CD4-positive, alpha-beta T cell treated with Interferon gamma for 1 hour (primary cell): ENCODE results near the gene USP13.
"Not testable (repeated sequence)": the region's sequence is repeated elsewhere in the genome, so short reads cannot be mapped to it uniquely, and the experiment has no call there.

Source experiments
- DNase-seq: peaks from one replicate; pipeline ENCODE4 v3.0.0-alpha.2; 2020

USP13 gene

GRCh38 chr3:179739816-179740594, 87.2 kb downstream of the USP13 start:
- DNase-seq, result no peak

- DNase-seq, result no peak
These were observed 91.1 kb downstream of the USP13 start for GRCh38 chr3:179743913-179744312.

- no peak for DNase-seq
These were observed 91.8 kb downstream of the USP13 start for GRCh38 chr3:179744667-179745066.

DNA sequence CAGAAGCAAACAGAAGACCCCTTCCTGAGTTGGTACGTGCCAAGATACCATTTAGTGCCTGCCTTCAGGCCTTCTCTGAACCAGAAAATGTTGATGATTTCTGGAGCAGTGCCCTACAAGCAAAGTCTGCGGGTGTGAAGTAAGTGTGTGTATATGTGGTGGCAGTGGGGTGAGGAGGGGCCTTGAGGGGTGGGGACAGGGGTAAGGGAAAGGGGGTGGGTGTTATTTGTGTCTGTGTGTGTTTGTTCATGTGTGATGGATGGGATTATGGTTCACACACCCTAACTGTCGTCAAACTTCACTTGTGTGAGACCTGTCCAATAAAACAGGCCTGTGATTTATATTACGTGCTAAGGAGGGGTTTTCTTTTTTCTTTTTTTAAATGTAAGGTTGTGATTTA, 92.2 kb downstream of the USP13 start:
- DNase-seq, result no peak

DNA sequence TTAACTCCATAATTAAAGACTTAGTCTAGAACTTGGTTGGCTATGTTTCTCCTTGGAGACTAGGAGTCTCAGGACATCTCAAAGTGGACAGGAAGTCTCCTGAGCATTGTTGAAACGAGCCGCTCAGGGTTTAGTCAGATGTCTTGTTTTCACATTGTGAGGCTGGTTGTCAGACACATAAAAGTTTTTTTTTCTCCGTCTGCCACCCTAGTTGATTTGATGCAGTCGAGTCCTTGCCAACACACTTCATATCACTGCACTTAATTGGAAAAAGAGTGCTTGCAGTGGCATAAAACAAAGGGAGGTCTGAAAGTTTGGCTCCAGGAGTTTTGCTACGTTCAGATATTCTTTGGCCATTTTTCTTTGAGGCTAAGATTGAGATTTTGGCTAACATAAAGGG, 92.9 kb downstream of the USP13 start:
- no peak for DNase-seq

DNA sequence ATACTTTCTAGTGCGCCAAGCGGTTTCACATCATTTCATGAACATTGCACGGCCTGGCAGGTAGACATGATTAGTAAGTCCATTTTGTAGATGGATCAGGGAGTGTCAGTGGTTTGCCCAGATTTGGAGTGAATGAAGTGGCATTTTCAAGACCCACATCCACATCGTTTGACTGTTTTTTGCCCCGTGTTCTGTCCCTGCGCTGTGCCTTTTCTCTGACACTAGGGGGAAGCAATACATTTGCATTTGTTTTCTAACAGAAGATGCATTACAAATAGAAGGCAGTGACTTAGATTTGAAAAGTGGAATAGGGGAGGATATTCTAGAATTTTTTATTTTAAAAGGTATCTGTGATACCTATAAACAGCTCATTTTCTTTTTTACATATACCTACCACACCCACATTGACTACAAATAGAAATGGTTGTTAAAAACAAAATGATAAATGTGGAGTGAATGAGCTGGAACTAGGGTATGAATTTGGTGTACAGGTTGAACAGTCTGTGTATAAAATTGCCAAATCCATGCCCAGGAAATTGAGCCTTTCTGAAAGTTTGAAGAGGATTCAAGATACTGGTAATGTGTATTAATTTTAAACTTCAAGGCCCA, 98.0 kb downstream of the USP13 start:
- DNase-seq, result no peak

- no peak for DNase-seq
These were observed 108.1 kb downstream of the USP13 start for GRCh38 chr3:179760944-179761343.

- no peak for DNase-seq
These were observed 112.6 kb downstream of the USP13 start for GRCh38 chr3:179765396-179765795.

DNA sequence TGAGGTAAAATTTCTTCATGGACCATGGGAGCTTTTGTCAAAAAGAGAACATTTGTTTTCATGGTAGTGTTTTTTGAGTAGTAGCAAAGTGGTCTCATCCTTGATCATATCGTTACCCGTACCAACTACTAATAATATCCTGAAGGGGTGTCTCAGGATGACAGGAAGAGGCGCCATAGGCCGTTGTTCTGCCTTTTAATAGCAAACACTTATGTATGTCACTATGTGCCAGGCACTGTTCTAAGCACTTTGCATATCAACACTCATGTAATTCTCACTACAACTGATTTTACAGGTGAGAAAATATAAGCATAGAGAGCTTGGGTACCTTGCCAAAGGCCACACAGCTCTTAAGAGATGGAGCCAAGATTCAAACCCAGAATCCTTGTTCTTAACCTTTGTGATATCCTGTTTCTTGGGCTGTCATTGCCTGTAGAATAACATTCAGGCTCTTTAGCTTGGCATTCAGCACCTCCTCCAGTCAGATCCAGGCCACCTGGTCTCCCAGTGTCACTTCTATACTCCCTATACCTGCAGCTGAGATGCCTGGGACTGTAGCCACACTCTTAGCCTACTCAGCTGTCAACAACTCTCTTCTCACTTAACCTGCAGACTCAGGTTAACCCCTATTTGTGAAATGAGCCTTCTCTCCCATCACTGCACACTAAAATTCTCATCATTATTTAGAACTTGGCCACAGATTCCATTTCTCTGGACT, 113.7 kb downstream of the USP13 start:
- no peak for DNase-seq

- DNase-seq, result no peak
These were observed 115.2 kb downstream of the USP13 start for GRCh38 chr3:179768080-179768479.

DNA sequence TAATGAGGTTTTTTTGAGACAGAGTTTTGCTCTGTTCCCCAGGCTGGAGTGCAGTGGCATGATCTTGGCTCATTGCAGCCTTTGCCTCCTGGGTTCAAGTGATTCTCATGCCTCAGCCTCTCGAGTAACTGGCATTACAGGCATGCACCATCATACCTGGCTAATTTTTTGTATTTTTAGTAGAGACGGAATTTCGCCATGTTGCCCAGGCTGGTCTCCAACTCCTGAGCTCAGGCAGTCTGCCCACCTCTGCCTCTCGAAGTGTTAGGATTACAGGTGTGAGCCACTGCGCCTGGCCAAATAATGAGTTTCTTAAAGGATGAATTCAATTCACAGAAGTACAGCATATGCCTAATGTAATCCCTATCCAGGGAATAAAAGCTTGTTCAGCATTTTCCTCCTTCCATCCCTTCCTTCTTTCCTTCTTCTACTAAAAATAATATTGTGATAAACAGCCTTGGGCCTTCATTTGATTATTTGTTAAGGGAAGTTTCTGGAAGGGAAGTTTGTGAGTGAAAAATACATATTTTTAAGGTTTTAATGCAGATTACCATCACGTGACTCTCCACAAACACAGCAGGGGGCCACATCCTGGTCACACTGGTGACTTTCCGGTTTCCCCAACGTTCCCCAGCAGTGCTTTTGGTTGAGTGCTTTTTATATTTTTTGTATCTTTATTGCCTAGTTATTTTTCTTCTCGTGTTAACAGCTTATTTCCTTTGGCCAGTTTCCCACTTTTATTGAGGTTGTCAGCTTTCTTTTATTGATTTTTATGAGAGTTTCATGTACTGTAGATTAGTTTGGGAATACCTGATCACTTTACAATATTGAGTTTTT, 116.8 kb downstream of the USP13 start:
- DNase-seq, result no peak

DNA sequence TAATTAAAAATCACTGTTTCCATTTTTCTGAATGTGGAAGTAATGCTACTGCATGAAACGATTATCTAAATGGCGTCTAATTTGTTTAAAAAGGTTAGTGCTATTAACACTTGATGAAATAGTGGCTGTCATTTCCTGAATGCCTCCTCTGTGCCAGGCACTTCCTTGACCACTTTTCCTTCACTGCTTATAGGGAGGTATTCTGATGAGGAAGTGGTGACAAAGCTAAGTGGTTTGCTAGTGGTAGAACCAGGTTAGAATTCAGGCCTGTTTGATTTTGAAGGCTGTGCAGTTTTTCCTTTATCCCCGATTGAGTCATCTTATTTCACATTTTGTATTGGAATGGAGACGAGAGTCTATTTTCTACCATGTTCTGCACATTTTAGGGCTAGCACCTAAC, 119.0 kb downstream of the USP13 start:
- DNase-seq, result no peak

DNA sequence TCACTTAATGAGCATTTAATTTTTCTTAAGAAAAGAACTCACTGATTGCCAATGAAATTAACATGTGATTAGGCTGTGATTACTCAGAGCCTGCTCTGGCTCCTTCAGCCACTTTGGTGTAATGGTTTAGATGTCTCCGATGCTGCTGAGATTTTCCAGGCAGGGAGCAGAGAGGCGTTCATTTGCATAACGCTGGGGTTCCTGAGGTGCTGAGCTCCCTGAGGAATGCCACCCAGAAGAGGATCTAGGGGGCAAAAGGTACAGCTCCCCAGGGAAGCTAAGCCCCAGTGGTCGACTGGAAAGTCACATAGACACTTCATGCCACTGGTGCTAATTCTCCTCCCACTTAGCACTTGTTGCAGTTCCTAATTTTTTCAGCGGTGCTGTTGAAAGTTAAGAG, 119.5 kb downstream of the USP13 start:
- no peak for DNase-seq

DNA sequence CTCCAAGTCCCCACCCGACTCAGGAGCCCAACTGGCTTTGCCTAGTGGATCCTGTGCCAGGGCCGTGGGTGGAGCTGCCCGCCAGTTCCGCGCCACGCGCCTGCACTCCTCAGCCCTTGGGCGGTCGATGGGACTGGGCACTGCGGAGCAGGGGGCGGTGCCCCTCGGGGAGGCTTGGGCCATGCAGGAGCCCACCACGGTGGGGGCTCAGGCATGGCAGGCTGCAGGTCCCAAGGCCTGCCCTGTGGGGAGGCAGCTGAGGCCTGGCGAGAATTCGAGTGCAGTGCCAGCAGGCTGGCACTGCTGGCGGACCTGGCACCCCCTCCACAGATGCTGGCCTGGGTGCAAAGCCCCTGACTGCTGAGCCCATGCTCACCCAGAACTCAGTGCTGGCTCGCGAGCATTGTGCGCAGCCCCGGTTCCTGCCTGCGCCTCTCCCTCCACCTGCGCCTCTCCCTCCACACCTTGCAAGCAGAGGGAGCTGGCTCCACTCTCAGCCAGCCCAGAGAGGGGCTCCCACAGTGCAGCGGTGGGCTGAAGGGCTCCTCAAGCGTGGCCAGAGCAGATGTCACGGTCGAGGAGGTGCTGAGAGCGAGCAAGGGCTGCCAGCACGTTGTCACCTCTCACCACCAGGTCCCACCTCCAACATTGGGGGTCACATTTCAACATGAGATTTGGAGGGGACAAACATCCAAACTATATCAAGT, 122.7 kb downstream of the USP13 start:
- DNase-seq, result no peak

GRCh38 chr3:179782841-179783240, 130.0 kb downstream of the USP13 start:
- not testable (repeated sequence) for DNase-seq

DNA sequence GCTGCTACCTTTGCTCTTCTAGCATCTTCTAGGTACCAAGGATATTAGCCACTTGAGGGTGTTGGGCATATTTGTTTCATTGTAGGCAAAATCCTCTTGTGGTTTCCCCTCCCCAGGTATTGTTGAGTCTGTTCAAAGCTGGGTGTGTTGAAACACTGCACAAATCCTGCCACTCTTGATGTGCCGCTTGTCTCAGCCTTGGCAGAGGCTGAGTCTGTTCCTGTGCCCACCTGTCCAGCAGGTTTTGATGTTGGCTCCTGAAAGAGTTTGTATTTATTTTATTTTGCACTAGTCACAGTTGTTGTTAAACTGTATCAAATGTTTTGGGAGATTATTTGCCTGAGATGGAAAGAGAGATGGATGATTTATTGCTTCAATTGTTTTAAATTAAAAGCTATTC, 136.2 kb downstream of the USP13 start:
- DNase-seq, result no peak

DNA sequence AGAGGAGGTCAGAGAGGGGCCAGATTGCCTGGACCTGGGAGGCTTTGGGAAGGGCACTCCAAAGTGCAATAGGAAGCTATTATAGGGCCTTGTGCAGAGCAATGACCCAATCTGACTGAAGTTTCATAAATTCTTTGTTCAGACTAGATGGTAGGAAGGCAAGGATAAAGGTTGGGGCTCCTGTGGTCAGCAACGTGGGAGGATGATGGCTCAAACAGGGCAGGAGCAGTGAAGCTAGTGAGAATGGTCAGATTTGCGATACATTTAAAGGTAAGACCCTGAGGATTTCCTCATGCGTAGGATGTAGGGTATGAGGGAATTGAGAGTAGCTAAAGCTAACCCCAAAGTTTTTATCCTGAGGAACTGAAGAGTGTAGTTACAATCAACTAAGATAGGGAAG, 139.0 kb downstream of the USP13 start:
- DNase-seq, result no peak

GRCh38 chr3:179794355-179794754, 141.5 kb downstream of the USP13 start:
- DNase-seq, result no peak

GRCh38 chr3:179796421-179796820, 143.6 kb downstream of the USP13 start:
- DNase-seq, result no peak

DNA sequence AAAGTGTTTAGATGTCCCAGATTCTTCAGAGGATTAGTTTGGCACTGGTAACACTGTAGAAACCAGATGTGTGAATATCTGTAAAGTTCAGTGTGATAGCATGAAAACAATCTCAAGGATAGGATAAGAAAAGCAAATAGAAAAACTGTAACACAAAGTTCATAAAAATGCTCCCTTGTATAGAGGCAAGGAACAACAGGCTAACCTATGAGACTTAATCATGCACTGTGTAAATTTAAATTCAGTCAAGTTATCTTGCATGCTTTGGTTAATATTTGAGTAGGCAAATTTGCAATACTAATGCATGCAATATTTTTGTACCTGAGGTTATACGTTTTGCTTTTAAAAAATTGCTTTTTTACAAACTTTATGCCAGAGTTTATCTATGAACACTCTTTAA, 144.4 kb downstream of the USP13 start:
- DNase-seq, result no peak

DNA sequence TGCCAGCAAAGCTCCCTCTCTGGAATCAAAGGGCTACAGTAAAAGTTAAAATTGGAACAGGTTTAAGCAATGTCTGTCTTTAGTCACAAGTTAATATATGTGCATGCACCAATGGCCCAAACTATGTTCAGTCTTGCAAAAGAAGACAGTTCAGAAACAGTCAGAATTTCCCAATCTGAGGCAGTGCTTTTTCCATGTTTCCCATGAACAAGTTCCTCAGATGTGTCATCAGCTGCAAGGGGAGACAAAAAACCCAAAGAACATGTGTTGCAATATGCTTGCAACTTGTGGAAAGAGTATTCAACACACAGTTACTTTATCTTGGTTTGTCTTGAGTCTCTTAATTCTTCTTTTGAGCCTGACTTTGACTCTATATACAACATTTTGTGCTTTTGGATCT, 148.4 kb downstream of the USP13 start:
- no peak for DNase-seq

GRCh38 chr3:179801856-179802255, 149.0 kb downstream of the USP13 start:
- DNase-seq, result no peak

GRCh38 chr3:179806177-179806576, 153.3 kb downstream of the USP13 start:
- DNase-seq, result no peak
